Measurements from ENCODE around the gene PACRG. TPM values are rescaled to one million over a fixed set of nuclear protein-coding genes. Genes with fewer than 3 reads are reported as not detected.

PACRG gene
- total and polyA plus RNA-seq, 10 of the 15 experiments (the other 5 are each of a cell fraction or from before 2014, with no cell fraction given): not detected

DNA sequence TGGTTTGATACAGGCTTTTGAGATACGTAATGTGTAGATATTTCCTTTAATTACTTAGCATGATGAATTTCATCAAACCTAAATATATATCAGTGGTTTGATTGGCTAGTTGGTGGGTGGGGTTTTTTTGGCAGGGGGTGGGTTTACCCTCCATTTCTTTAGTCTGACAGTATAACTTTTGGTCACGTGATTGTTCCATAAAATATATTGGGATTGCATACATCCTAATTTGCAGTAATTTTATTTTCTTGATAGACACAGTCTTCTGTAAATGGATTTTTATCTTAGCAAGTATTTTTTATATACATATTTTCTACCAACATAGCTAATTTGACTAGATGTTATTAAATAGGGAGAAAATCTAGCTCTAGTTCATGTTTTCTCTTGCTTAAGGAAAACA, 509.3 kb downstream of the PACRG start (continued):
- TF ChIP-seq RELB (IDR thresholded peaks at IDR 0.05; ENCODE audit: low read depth): no peak
- no peak for TF ChIP-seq SMC3 (IDR thresholded peaks at IDR 0.05; ENCODE audit: borderline replicate concordance, low read length)
- no peak for TF ChIP-seq FOXM1 (IDR thresholded peaks at IDR 0.05; ENCODE audit: low read depth, low read length)

- Histone ChIP-seq H3K4me1 (ENCODE audit: control insufficient read depth, insufficient read depth, low read length) (no peaks in the 10 kb centered on the region), H2AFZ (ENCODE audit: control insufficient read depth, low read depth, low read length) (no peak overlapping the region), H3K9ac (ENCODE audit: control insufficient read depth, insufficient read depth, low read length) (no peak overlapping the region), H4K20me1 (ENCODE audit: control insufficient read depth, insufficient read depth) (no peaks in the 10 kb centered on the region), H3K4me2 (ENCODE audit: control insufficient read depth, insufficient read depth) (no peak overlapping the region), H3K36me3 (ENCODE audit: control insufficient read depth in 2 of 2, insufficient read depth in 2 of 2, low read length in 1 of 2) (no peaks in the 10 kb centered on the region), H3K79me2 (ENCODE audit: control insufficient read depth, insufficient read depth, low read length) (no peaks in the 10 kb centered on the region), H3K27ac (ENCODE audit: control insufficient read depth, insufficient read depth) (no peak overlapping the region), H3K4me3 (no peak overlapping the region), H3K27me3 (replicated peaks in 1 of 2; ENCODE audit: control insufficient read depth in 2 of 2, insufficient read depth in 2 of 2, low read length in 1 of 2) (no peaks in the 10 kb centered on the region; a peak in 1 of 4 replicates), H3K9me3 (replicated peaks; ENCODE audit: control insufficient read depth, insufficient read depth, low read length) (no peaks in the 10 kb centered on the region)
- no TSS peak for BruUV-seq (replicated peaks)
- FAIRE-seq (no peak), ATAC-seq (no peak), DNase-seq (ENCODE audit: low read depth, low spot score) (no peak)
- SMC1A ChIA-PET (ENCODE audit: uncharacterized antibody, unreplicated experiment): no interaction called here
- WGBS (ENCODE audit: insufficient coverage, insufficient replicate concordance, low lambda C conversion rate, missing lambda C conversion rate): 46% methylated on average over 12 of the region's 19 CpGs
- in situ Hi-C loops (cut with MboI): no loop called here
- CTCF ChIA-PET: no interaction called here
- intact Hi-C loops (cut with micrococcal nuclease; ENCODE audit: unreplicated experiment): no loop called here
- RAD21 ChIA-PET (ENCODE audit: unreplicated experiment): no interaction called here
- POLR2A ChIA-PET: interaction anchor here (0.5 kb wide), 1 partner anchor 12 kb away, joined by 3 read pairs; no protein-coding TSS in a partner anchor
- no peak for TF ChIP-seq ZNF207 (IDR thresholded peaks at IDR 0.05; ENCODE audit: borderline replicate concordance)
- TF ChIP-seq DPF2 (IDR thresholded peaks at IDR 0.05): no peak
- no peak for TF ChIP-seq SRF (IDR thresholded peaks at IDR 0.05; ENCODE audit: low read depth in 2 of 2, low read length in 2 of 2)
- TF ChIP-seq CBX3 (IDR thresholded peaks at IDR 0.05; ENCODE audit: borderline replicate concordance, low read depth): no peak
- TF ChIP-seq, protein P1, sequence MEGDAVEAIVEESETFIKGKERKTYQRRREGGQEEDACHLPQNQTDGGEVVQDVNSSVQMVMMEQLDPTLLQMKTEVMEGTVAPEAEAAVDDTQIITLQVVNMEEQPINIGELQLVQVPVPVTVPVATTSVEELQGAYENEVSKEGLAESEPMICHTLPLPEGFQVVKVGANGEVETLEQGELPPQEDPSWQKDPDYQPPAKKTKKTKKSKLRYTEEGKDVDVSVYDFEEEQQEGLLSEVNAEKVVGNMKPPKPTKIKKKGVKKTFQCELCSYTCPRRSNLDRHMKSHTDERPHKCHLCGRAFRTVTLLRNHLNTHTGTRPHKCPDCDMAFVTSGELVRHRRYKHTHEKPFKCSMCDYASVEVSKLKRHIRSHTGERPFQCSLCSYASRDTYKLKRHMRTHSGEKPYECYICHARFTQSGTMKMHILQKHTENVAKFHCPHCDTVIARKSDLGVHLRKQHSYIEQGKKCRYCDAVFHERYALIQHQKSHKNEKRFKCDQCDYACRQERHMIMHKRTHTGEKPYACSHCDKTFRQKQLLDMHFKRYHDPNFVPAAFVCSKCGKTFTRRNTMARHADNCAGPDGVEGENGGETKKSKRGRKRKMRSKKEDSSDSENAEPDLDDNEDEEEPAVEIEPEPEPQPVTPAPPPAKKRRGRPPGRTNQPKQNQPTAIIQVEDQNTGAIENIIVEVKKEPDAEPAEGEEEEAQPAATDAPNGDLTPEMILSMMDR (IDR thresholded peaks at IDR 0.05 in 2 of 3, conservative IDR thresholded peaks at IDR 0.05 in 1 of 3; ENCODE audit: control insufficient read depth in 2 of 3, extremely low read depth in 1 of 3, insufficient read depth in 1 of 3, low read depth in 3 of 3, low read length in 3 of 3): no peak
- no peak for TF ChIP-seq FOXK2 (IDR thresholded peaks at IDR 0.05)
- TF ChIP-seq CHD2 (IDR thresholded peaks at IDR 0.05; ENCODE audit: borderline replicate concordance, low read depth, low read length): no peak
- TF ChIP-seq POLR2A (IDR thresholded peaks at IDR 0.05; ENCODE audit: low read depth, low read length): no peak
- no peak for TF ChIP-seq MEF2B (IDR thresholded peaks at IDR 0.05; ENCODE audit: partially characterized antibody, poor library complexity, severe bottlenecking)
- TF ChIP-seq SMARCA5 (IDR thresholded peaks at IDR 0.05): no peak
- TF ChIP-seq SKIL (IDR thresholded peaks at IDR 0.05; ENCODE audit: low read depth, poor library complexity, severe bottlenecking): no peak
- no peak for TF ChIP-seq MLLT1 (IDR thresholded peaks at IDR 0.05)
- TF ChIP-seq ASH2L (IDR thresholded peaks at IDR 0.05; ENCODE audit: borderline replicate concordance, low read depth): no peak
Measured at GRCh38 chr6:163239572-163240340, 512.0 kb downstream of the PACRG start.
